Tibial artery (tissue), 4 donors: ENCODE measurements around the gene POLA2.

ENCODE experiments used
- DNase-seq, 2 donors: peaks; one replicate each; pipeline ENCODE4 v3.0.0-alpha.2; 2019
- H3K27ac ChIP-seq, 2 donors: fragments of 200-600 bp; sonication (generic) in 1 of 2; 1 replicate in 1 of 2; 2 replicates in 1 of 2; pipeline ENCODE4 v1.5.1; 2018 to 2019; ENCODE audit warnings: mild to moderate bottlenecking in 1 of 2
- H3K27me3 ChIP-seq, 2 donors: fragments of 200-600 bp; sonication (generic) in 1 of 2; one replicate each; pipeline versions ENCODE4 v1.5.1 to v1.6.0; 2016 to 2019
- H3K36me3 ChIP-seq, 3 donors: fragments of 200-600 bp; sonication (generic) in 2 of 3; one replicate each; pipeline ENCODE4 v1.5.1; 2016 to 2019; ENCODE audit warnings: mild to moderate bottlenecking in 2 of 3
- H3K4me1 ChIP-seq, 4 donors: fragments of 200-600 bp; sonication (generic) in 2 of 4; 1 replicate in 3 of 4; 2 replicates in 1 of 4; pipeline ENCODE4 v1.5.1; 2016 to 2019
- H3K4me3 ChIP-seq, 2 donors: fragments of 200-600 bp; sonication (generic) in 1 of 2; 1 replicate in 1 of 2; 2 replicates in 1 of 2; pipeline ENCODE4 v1.5.1; 2018 to 2019; ENCODE audit warnings: mild to moderate bottlenecking in 2 of 2
- H3K9me3 ChIP-seq, 3 donors: fragments of 200-600 bp; sonication (generic) in 1 of 3; one replicate each; pipeline ENCODE4 v1.5.1; 2016 to 2019
- CTCF ChIP-seq, 2 experiments: fragments of 200-600 bp in 1 of 2; fragments of 450-650 bp in 1 of 2; IDR thresholded peaks; one replicate each; pipeline ENCODE4 v1.5.1; 2017 to 2019; ENCODE audit warnings: antibody characterized with exemption in 2 of 2, mild to moderate bottlenecking in 1 of 2, moderate library complexity in 1 of 2
- intact Hi-C: fragments of 100-400 bp; cut with DNase I; formaldehyde crosslinking; loops from one replicate; pipeline ENCODE4 v1.15.0; 2023; ENCODE audit warnings: low total_unique reads

The POLA2 gene

GRCh38 chr11:65216830-65217229 is 44.9 kb upstream of the POLA2 start:
- no peak for TF ChIP-seq CTCF (IDR thresholded peaks at IDR 0.05)
- no peak overlapping the region for H3K27ac ChIP-seq
- peak in 1 of 2 donors; percentile 21 for DNase-seq
- no peaks in the 10 kb centered on the region for H3K4me1 ChIP-seq
- intact Hi-C loops, result no loop called here
- H3K36me3 ChIP-seq, result peaks cover under 1 to 7% (median 3%) of the 10 kb centered on the region in 3 donors
- H3K4me3 ChIP-seq, result no peak overlapping the region
- H3K27me3 ChIP-seq, result no peaks in the 10 kb centered on the region
- H3K9me3 ChIP-seq, result no peaks in the 10 kb centered on the region

- no peak for TF ChIP-seq CTCF (IDR thresholded peaks at IDR 0.05)
- intact Hi-C loops, result no loop called here
- DNase-seq, result peak in 1 of 2 donors; percentile 56
Observed at GRCh38 chr11:65217441-65218423, 44.0 kb upstream of the POLA2 start.

DNA sequence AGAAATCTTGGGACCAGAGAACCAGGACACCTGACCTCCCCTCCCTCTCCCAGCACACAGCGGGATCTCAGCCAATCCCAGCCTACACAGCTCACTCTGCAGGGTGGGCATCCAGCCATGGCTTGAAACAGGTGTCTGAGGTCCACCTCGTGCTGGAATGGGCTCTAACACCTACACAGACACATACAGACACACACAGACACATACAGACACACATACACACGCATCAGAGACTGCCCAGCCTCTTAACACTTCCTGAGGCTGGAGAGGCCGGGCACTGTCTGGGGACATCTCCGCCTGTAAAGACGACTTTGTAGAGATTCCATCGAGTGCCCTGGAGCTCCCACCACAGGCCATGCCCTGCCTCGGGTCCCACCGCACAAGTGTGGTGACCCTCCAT is 43.3 kb upstream of the POLA2 start:
- no peaks in the 10 kb centered on the region for H3K27me3 ChIP-seq
- no peak overlapping the region for H3K27ac ChIP-seq
- TF ChIP-seq CTCF (IDR thresholded peaks at IDR 0.05), result no peak
- no peaks in the 10 kb centered on the region for H3K4me1 ChIP-seq
- H3K9me3 ChIP-seq, result no peaks in the 10 kb centered on the region
- no peak overlapping the region for H3K4me3 ChIP-seq
- no peak for DNase-seq
- H3K36me3 ChIP-seq, result peaks cover 0 to 7% (median 0%) of the 10 kb centered on the region in 3 donors
- intact Hi-C loops, result no loop called here

More at GRCh38 chr11:65217441-65218423, 44.0 kb upstream of the POLA2 start:
- H3K36me3 ChIP-seq, result peaks cover 0 to under 1% (median 0%) of the 10 kb centered on the region in 3 donors
- no peak overlapping the region for H3K27ac ChIP-seq
- no peaks in the 10 kb centered on the region for H3K4me1 ChIP-seq
- no peaks in the 10 kb centered on the region for H3K9me3 ChIP-seq
- no peaks in the 10 kb centered on the region for H3K27me3 ChIP-seq
- H3K4me3 ChIP-seq, result no peak overlapping the region

DNA sequence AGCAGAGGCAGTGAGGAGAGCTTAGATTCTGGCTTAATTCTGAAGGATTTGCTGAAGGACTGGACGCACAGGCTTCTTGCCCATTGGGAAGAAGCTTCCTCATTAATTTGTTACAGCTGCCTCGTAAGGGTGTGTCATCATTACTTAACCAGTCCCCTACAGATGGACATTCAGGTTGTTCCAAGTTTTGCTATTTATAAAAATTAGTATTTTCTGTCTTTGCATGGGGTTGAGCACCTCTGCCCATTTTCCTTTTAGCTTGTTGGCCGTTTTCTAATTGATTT is 41.9 kb upstream of the POLA2 start:
- Histone ChIP-seq H3K9me3 (no peaks in the 10 kb centered on the region), H3K27ac (no peak overlapping the region), H3K4me3 (no peak overlapping the region), H3K27me3 (no peaks in the 10 kb centered on the region), H3K4me1 (peaks cover 0 to 2% (median under 1%) of the 10 kb centered on the region in 4 donors), H3K36me3 (peaks cover 0 to 10% (median 0%) of the 10 kb centered on the region in 3 donors)
- intact Hi-C loops, result no loop called here
- TF ChIP-seq CTCF (IDR thresholded peaks at IDR 0.05), result no peak
- no peak for DNase-seq

- Histone ChIP-seq H3K36me3 (peaks cover 0 to 10% (median 0%) of the 10 kb centered on the region in 3 donors), H3K27ac (no peak overlapping the region), H3K4me1 (peaks cover 0 to 13% (median 5%) of the 10 kb centered on the region in 4 donors), H3K27me3 (no peaks in the 10 kb centered on the region), H3K9me3 (no peaks in the 10 kb centered on the region), H3K4me3 (no peak overlapping the region)
- DNase-seq, result no peak
- intact Hi-C loops, result no loop called here
- no peak for TF ChIP-seq CTCF (IDR thresholded peaks at IDR 0.05)
Observed at GRCh38 chr11:65221026-65221425, 40.7 kb upstream of the POLA2 start.
